Esophagus squamous epithelium (tissue), 5 donors: ENCODE measurements around the gene C3orf22. TPM values are rescaled to one million over a fixed set of nuclear protein-coding genes. Genes with fewer than 3 reads are reported as not detected.

Experiments
- DNase-seq: peaks from one replicate; lab custom pipeline; 2025; lab: John Stamatoyannopoulos, UW
- H3K27ac ChIP-seq, 4 donors: fragments of 200-600 bp; sonication (generic); one replicate each; pipeline ENCODE4 v1.5.1; 2016 to 2019; ENCODE audit warnings: mild to moderate bottlenecking in 1 of 4
- H3K27me3 ChIP-seq, 4 donors: fragments of 200-600 bp; sonication (generic); 1 replicate in 3 of 4; 2 replicates in 1 of 4; pipeline versions ENCODE4 v1.5.1 to v1.6.0; 2017 to 2021; ENCODE audit warnings: antibody characterized with exemption in 1 of 4
- H3K36me3 ChIP-seq, 3 donors: fragments of 200-600 bp; sonication (generic); one replicate each; pipeline ENCODE4 v1.5.1; 2016 to 2019
- H3K4me1 ChIP-seq, 3 donors: fragments of 200-600 bp; sonication (generic); one replicate each; pipeline ENCODE4 v1.5.1; 2017 to 2019
- H3K4me3 ChIP-seq, 4 donors: fragments of 200-600 bp; sonication (generic); 1 replicate in 3 of 4; 2 replicates in 1 of 4; pipeline ENCODE4 v1.5.1; 2016 to 2019; ENCODE audit warnings: mild to moderate bottlenecking in 2 of 4, moderate library complexity in 1 of 4
- H3K9me3 ChIP-seq, 3 donors: fragments of 200-600 bp; sonication (generic); one replicate each; pipeline ENCODE4 v1.5.1; 2016 to 2019
- CTCF ChIP-seq, 6 experiments: fragments of 450-650 bp in 4 of 6; fragments of 200-600 bp in 2 of 6; sonication (generic) in 2 of 6; IDR thresholded peaks; one replicate each; pipeline ENCODE4 v1.5.1; 2016 to 2019; ENCODE audit warnings: antibody characterized with exemption in 6 of 6, mild to moderate bottlenecking in 4 of 6, moderate library complexity in 4 of 6
- POLR2A ChIP-seq, 4 donors: fragments of 450-650 bp; IDR thresholded peaks; one replicate each; pipeline ENCODE4 v1.6.1; 2017; ENCODE audit warnings: antibody characterized with exemption in 4 of 4, mild to moderate bottlenecking in 4 of 4, moderate library complexity in 3 of 4
- whole genome bisulfite sequencing, 2 donors: methylation state at CpG; one replicate each; pipeline ENCODE4 v1.1.5; 2018; 5-methylcytosine and 5-hydroxymethylcytosine counted together
- intact Hi-C: fragments of 100-400 bp; cut with DNase I; formaldehyde crosslinking; loops from one replicate; pipeline ENCODE4 v1.15.0; 2022
- total RNA-seq, 4 donors: library from RNA; depleted of rRNA; stranded (reverse); fragments of >200 nt; gene quantifications; one replicate each; pipeline ENCODE4 v1.1.0, GENCODE V29; 2016
- donor health status: DM: yes; HTN: yes; CAD: no.

C3orf22 gene
- total RNA-seq, 4 donors from 2014 or later = not detected

GRCh38 chr3:126526668-126527005 lies 32.1 kb downstream of the C3orf22 start:
- no peak overlapping the region for H3K27ac ChIP-seq
- H3K9me3 ChIP-seq = no peaks in the 10 kb centered on the region
- H3K36me3 ChIP-seq = no peaks in the 10 kb centered on the region
- DNase-seq = no peak
- peaks cover 0 to 43% (median 5%) of the 10 kb centered on the region in 4 donors for H3K27me3 ChIP-seq
- peaks cover 3 to 17% (median 11%) of the 10 kb centered on the region in 3 donors for H3K4me1 ChIP-seq
- intact Hi-C loops = no loop called here
- 73 to 86% methylated on average over 5 to 7 of the region's 7 CpGs for WGBS, 2 donors
- H3K4me3 ChIP-seq = no peak overlapping the region
- TF ChIP-seq CTCF (IDR thresholded peaks at IDR 0.05) (no peak), POLR2A (IDR thresholded peaks at IDR 0.05) (no peak)

- Histone ChIP-seq H3K4me3 (no peak overlapping the region), H3K36me3 (no peaks in the 10 kb centered on the region), H3K4me1 (peaks cover 3 to 17% (median 11%) of the 10 kb centered on the region in 3 donors), H3K9me3 (no peaks in the 10 kb centered on the region), H3K27me3 (peaks cover 0 to 43% (median 5%) of the 10 kb centered on the region in 4 donors), H3K27ac (no peak overlapping the region)
- DNase-seq = no peak
- TF ChIP-seq CTCF (IDR thresholded peaks at IDR 0.05) (no peak), POLR2A (IDR thresholded peaks at IDR 0.05) (no peak)
- intact Hi-C loops = no loop called here
- WGBS, 2 donors = 85 to 89% methylated on average over 4 of the region's 8 CpGs
These were observed 32.7 kb downstream of the C3orf22 start for GRCh38 chr3:126525853-126526667.

- Histone ChIP-seq H3K9me3 (no peaks in the 10 kb centered on the region), H3K4me1 (peaks cover 3 to 17% (median 11%) of the 10 kb centered on the region in 3 donors), H3K36me3 (no peaks in the 10 kb centered on the region), H3K27me3 (peaks cover 0 to 45% (median 5%) of the 10 kb centered on the region in 4 donors), H3K4me3 (peak overlapping the region in 1 of 4 donors; percentile 62), H3K27ac (no peak overlapping the region)
- intact Hi-C loops = no loop called here
- TF ChIP-seq POLR2A (IDR thresholded peaks at IDR 0.05) (no peak), CTCF (IDR thresholded peaks at IDR 0.05) (no peak)
- no peak for DNase-seq
- WGBS, 2 donors = 57% methylated on average over 1 of the region's 12 CpGs; no CpG with 5 or more reads in 1 of the 2 donors
These were observed 33.5 kb downstream of the C3orf22 start for GRCh38 chr3:126525091-126525852.

- Histone ChIP-seq H3K27ac (peak overlapping the region in 2 of 4 donors; percentile 2 to 46), H3K4me1 (peaks cover 3 to 17% (median 11%) of the 10 kb centered on the region in 3 donors), H3K4me3 (peak overlapping the region; percentile 0 to 62 (median 30)), H3K27me3 (peaks cover 0 to 51% (median 5%) of the 10 kb centered on the region in 4 donors), H3K36me3 (no peaks in the 10 kb centered on the region), H3K9me3 (no peaks in the 10 kb centered on the region)
- 7 to 60% methylated on average over 1 to 15 of the region's 31 CpGs for WGBS, 2 donors
- DNase-seq = no peak
- TF ChIP-seq POLR2A (IDR thresholded peaks at IDR 0.05) (no peak), CTCF (IDR thresholded peaks at IDR 0.05) (no peak)
- intact Hi-C loops = no loop called here
These were observed 34.2 kb downstream of the C3orf22 start for GRCh38 chr3:126524429-126524988.
